Natural killer cell (primary cell): Measurements from ENCODE around the gene TCL1B. TPM values are rescaled to one million over a fixed set of nuclear protein-coding genes. Genes with fewer than 3 reads are reported as not detected.

Experiments used
- ATAC-seq, 3 donors: fragments of 150-1000 bp in 2 of 3; fragments of 200-7000 bp in 1 of 3; cut with Tn5 transposase; 1 replicate in 1 of 3; 2 replicates in 2 of 3; pipeline ENCODE4 v1.10.0; 2021; ENCODE audit warnings: mild to moderate bottlenecking in 2 of 3, moderate library complexity in 2 of 3
- DNase-seq, 2 donors: peaks; one replicate each; pipeline versions ENCODE4 v3.0.0 to v3.0.0-alpha.2; 2013 to 2021; ENCODE audit warnings: mixed read lengths in 1 of 2
- H3K27ac ChIP-seq: one replicate; pipeline ENCODE4 v1.5.1; 2013; ENCODE audit warnings: mild to moderate bottlenecking, low read length
- H3K27me3 ChIP-seq: one replicate; pipeline ENCODE4 v1.6.1; 2013; ENCODE audit warnings: low read length; ENCODE audit not compliant: control insufficient read depth, insufficient read depth
- H3K36me3 ChIP-seq: one replicate; pipeline ENCODE4 v1.6.1; 2013; ENCODE audit warnings: low read length; ENCODE audit not compliant: control insufficient read depth, insufficient read depth
- H3K4me1 ChIP-seq: one replicate; pipeline ENCODE4 v1.6.1; 2013; ENCODE audit warnings: low read length; ENCODE audit not compliant: control insufficient read depth, insufficient read depth
- H3K4me3 ChIP-seq: one replicate; pipeline ENCODE4 v1.5.1; 2013; ENCODE audit warnings: low read length
- H3K9me3 ChIP-seq: one replicate; pipeline ENCODE4 v1.6.1; 2013; ENCODE audit warnings: low read length; ENCODE audit not compliant: control insufficient read depth, insufficient read depth
- H3K27ac Mint-ChIP-seq, 2 donors: one replicate each; pipeline ENCODE4 v1.8.0; 2022; ENCODE audit warnings: mild to moderate bottlenecking in 2 of 2, mixed read lengths in 2 of 2, moderate library complexity in 1 of 2
- H3K27me3 Mint-ChIP-seq, 2 donors: one replicate each; pipeline ENCODE4 v1.8.0; 2022; ENCODE audit warnings: low read depth in 2 of 2, mixed read lengths in 2 of 2
- H3K36me3 Mint-ChIP-seq: one replicate; pipeline ENCODE4 v1.8.0; 2022; ENCODE audit warnings: mixed read lengths
- H3K4me1 Mint-ChIP-seq, 2 donors: one replicate each; pipeline ENCODE4 v1.8.0; 2022; ENCODE audit warnings: mixed read lengths in 2 of 2
- H3K4me3 Mint-ChIP-seq: one replicate; pipeline ENCODE4 v1.8.0; 2022; ENCODE audit warnings: mild to moderate bottlenecking, moderate library complexity, mixed read lengths
- H3K9me3 Mint-ChIP-seq, 2 donors: one replicate each; pipeline ENCODE4 v1.8.0; 2022; ENCODE audit warnings: mixed read lengths in 2 of 2
- WGBS: methylation state at CpG from one replicate; pipeline ENCODE4 v1.1.7; 2013; ENCODE audit warnings: missing lambda C conversion rate; ENCODE audit not compliant: insufficient coverage; 5-methylcytosine and 5-hydroxymethylcytosine counted together
- intact Hi-C: fragments of 100-400 bp; cut with micrococcal nuclease; formaldehyde crosslinking; loops from one replicate; pipeline ENCODE4 v1.14.2; 2022
- total RNA-seq, 4 donors: library from RNA; stranded (reverse); fragments of 120-200 nt in 1 of 4; gene quantifications; one replicate each; pipeline versions ENCODE4 v1.2.3 to v1.2.4, GENCODE V29; 2013 to 2022
- TF ChIP-seq, protein P1 (sequence below): fragments of 200-600 bp; IDR thresholded peaks from one replicate; pipeline ENCODE4 v1.8.0; 2022; ENCODE audit warnings: antibody characterized with exemption

TCL1B gene
- total RNA-seq, 3 donors from 2014 or later (not counting 1 experiment from before 2014, with no cell fraction given): not detected

DNA sequence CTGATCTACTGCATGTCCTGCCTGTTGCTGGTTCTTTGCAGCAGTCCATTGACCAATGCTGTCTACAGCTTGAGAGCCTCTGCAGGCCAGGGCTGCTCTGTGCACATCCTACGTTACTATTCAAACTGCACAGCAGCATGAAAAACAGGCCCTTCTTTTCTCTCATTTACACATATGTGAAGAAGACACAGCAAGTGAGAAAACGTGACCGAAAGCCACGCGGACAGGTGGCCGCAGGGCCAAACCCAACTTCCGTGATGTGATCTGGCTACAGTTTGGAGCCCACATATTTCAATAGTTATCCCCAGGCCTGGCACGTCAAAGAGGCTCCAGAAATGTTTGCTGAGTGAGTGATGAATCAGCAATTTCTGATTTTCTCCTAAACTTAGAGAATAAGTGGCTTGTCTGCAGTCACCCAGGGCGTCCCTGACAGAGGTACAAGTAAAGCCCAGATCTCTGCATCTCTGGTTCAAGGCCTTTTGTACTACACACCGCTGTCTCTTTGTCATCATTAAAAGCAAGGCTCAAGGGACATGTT lies 17.9 kb upstream of the TCL1B start:
- Histone ChIP-seq H3K36me3 (no peaks in the 10 kb centered on the region), H3K4me1 (no peaks in the 10 kb centered on the region), H3K27ac (no peak overlapping the region), H3K27me3 (no peaks in the 10 kb centered on the region), H3K4me3 (no peak overlapping the region), H3K9me3 (no peaks in the 10 kb centered on the region)
- intact Hi-C loops: no loop called here
- DNase-seq: no peak
- H3K36me3 Mint-ChIP-seq: no peaks in the 10 kb centered on the region
- ATAC-seq: no peak
- 62% methylated on average over 10 of the region's 10 CpGs for WGBS
- H3K27me3 Mint-ChIP-seq: peaks cover 11 to 20% of the 10 kb centered on the region in 2 donors
- no peaks in the 10 kb centered on the region for H3K9me3 Mint-ChIP-seq
- no peaks in the 10 kb centered on the region for H3K4me1 Mint-ChIP-seq
- H3K4me3 Mint-ChIP-seq: no peak overlapping the region
- H3K27ac Mint-ChIP-seq: no peak overlapping the region
- TF ChIP-seq, protein P1, sequence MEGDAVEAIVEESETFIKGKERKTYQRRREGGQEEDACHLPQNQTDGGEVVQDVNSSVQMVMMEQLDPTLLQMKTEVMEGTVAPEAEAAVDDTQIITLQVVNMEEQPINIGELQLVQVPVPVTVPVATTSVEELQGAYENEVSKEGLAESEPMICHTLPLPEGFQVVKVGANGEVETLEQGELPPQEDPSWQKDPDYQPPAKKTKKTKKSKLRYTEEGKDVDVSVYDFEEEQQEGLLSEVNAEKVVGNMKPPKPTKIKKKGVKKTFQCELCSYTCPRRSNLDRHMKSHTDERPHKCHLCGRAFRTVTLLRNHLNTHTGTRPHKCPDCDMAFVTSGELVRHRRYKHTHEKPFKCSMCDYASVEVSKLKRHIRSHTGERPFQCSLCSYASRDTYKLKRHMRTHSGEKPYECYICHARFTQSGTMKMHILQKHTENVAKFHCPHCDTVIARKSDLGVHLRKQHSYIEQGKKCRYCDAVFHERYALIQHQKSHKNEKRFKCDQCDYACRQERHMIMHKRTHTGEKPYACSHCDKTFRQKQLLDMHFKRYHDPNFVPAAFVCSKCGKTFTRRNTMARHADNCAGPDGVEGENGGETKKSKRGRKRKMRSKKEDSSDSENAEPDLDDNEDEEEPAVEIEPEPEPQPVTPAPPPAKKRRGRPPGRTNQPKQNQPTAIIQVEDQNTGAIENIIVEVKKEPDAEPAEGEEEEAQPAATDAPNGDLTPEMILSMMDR: no peak

DNA sequence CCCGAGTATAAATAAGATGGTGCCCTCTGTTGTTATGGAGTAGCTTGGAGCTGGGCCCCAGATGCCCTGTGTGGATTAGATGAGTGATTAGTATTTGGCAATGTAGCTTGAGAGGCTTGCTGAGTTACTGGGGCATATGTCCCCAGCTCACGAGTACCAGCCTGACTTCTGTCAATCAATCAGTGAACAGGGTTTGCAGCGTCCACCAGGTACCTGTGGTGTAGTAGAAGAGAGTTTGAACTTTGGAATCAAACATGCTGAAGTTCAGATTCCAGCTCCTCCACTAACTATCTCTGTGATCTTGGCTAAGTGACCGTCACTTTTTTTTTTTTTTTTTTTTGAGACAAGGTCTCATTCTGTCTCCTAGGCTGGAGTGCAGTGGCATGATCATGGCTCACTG lies 11.6 kb upstream of the TCL1B start:
- TF ChIP-seq, protein P1: no peak
- Histone ChIP-seq H3K4me3 (no peak overlapping the region), H3K27me3 (no peaks in the 10 kb centered on the region), H3K4me1 (no peaks in the 10 kb centered on the region), H3K36me3 (no peaks in the 10 kb centered on the region), H3K9me3 (no peaks in the 10 kb centered on the region), H3K27ac (no peak overlapping the region)
- DNase-seq (no peak), ATAC-seq (no peak)
- Mint-ChIP-seq H3K36me3 (no peaks in the 10 kb centered on the region), H3K4me1 (no peaks in the 10 kb centered on the region), H3K27me3 (peaks cover 19 to 31% of the 10 kb centered on the region in 2 donors), H3K27ac (no peak overlapping the region), H3K4me3 (no peak overlapping the region), H3K9me3 (no peaks in the 10 kb centered on the region)
- intact Hi-C loops: no loop called here
- 73% methylated on average over 3 of the region's 4 CpGs for WGBS

DNA sequence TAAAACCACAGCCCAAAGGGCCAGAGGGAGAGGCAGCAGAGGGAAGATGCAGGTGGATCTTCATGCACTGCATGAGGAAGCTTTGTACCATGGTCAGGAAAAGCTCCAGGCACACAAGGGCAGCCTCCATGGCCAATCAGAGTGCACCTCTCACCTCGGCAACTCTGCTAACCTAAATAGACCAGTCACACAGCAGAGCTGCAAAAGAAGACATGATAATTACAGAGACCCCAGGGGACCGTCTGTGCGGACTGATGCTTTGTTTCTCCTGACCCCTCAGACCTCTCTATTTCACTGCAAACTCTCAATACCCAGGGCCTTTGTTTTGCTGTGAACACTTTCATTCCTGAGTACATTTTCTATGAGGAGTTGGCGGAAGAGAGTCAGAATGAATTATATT lies 10.7 kb upstream of the TCL1B start:
- intact Hi-C loops: no loop called here
- Mint-ChIP-seq H3K36me3 (no peaks in the 10 kb centered on the region), H3K27ac (no peak overlapping the region), H3K9me3 (no peaks in the 10 kb centered on the region), H3K27me3 (peaks cover 14 to 31% of the 10 kb centered on the region in 2 donors), H3K4me1 (no peaks in the 10 kb centered on the region), H3K4me3 (no peak overlapping the region)
- Histone ChIP-seq H3K4me3 (no peak overlapping the region), H3K4me1 (no peaks in the 10 kb centered on the region), H3K36me3 (no peaks in the 10 kb centered on the region), H3K9me3 (no peaks in the 10 kb centered on the region), H3K27me3 (no peaks in the 10 kb centered on the region), H3K27ac (no peak overlapping the region)
- WGBS: 88% methylated on average over 4 of the region's 4 CpGs
- TF ChIP-seq, protein P1: no peak
- no peak for DNase-seq
- no peak for ATAC-seq

DNA sequence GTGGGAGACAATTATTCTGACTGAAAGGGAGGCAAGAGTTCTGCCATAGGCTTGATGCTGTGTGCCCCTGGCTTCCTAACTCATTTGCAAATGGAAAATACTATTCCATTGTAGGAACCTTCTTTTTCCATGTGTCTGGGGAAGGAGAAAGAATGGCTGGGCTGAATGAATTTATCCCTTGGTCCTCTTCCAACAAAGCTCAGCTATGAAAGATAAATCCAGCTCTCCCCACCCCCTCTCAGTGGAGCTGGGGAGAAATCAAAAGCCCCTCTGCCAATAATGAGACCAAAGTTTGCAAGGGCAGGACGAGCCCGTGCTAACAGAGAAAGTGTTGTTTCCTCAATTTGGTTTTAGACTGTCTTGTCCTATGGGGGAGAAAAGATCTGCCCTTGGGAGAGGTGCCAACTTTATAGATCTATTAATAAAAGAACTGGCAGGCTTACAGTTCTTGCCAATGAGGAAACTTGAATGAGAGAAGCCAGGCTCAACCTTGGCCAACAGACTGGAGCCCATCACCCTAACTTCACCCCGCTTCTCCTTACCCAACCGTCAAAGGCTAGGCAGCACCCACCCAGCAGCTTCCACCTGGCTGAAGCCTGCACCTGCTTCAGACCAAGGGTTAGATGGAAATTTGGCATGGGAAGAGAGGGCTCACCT lies 8.9 kb upstream of the TCL1B start:
- Mint-ChIP-seq H3K36me3 (no peaks in the 10 kb centered on the region), H3K4me3 (no peak overlapping the region), H3K4me1 (no peaks in the 10 kb centered on the region), H3K9me3 (no peaks in the 10 kb centered on the region), H3K27me3 (peaks cover 9 to 20% of the 10 kb centered on the region in 2 donors), H3K27ac (no peak overlapping the region)
- Histone ChIP-seq H3K27ac (no peak overlapping the region), H3K36me3 (no peaks in the 10 kb centered on the region), H3K9me3 (no peaks in the 10 kb centered on the region), H3K4me1 (no peaks in the 10 kb centered on the region), H3K27me3 (no peaks in the 10 kb centered on the region), H3K4me3 (no peak overlapping the region)
- TF ChIP-seq, protein P1: no peak
- 81% methylated on average over 3 of the region's 4 CpGs for WGBS
- intact Hi-C loops: no loop called here
- ATAC-seq: no peak
- DNase-seq: no peak
